GM12878 (cell line): ENCODE measurements around the gene IL10RA. TPM values are rescaled to one million over a fixed set of nuclear protein-coding genes. Genes with fewer than 3 reads are reported as not detected.
A peak's percentile ranks its signal among the peaks of the same experiment; 100 is the strongest.

Source experiments
- ASH2L ChIP-seq: fragments of 300-600, 200-600 bp; sonication (generic); IDR thresholded peaks from 2 replicates; pipeline ENCODE4 v1.6.1; 2017; ENCODE audit warnings: low read depth, mild to moderate bottlenecking, borderline replicate concordance
- CREB1 ChIP-seq: IDR thresholded peaks from 2 replicates; pipeline ENCODE4 v1.6.1; 2012; ENCODE audit warnings: low read depth, mild to moderate bottlenecking, inconsistent platforms
- CTCF ChIP-seq, 3 experiments: IDR thresholded peaks in 2 of 3; conservative IDR thresholded peaks in 1 of 3; 2 replicates each; pipeline ENCODE4 v1.5.1; 2011; ENCODE audit warnings: low read depth in 3 of 3, low read length in 3 of 3, mild to moderate bottlenecking in 3 of 3, control low read depth in 2 of 3, moderate library complexity in 2 of 3, inconsistent platforms in 1 of 3, mixed read lengths in 1 of 3; ENCODE audit not compliant: control insufficient read depth in 2 of 3, insufficient read depth in 1 of 3; ENCODE audit errors: extremely low read depth in 1 of 3
- EGR1 ChIP-seq, 2 experiments: IDR thresholded peaks; 1 replicate in 1 of 2; 2 replicates in 1 of 2; pipeline ENCODE4 v1.6.1; 2011 to 2012; ENCODE audit warnings: low read depth in 2 of 2, low read length in 2 of 2, borderline replicate concordance in 1 of 2, mild to moderate bottlenecking in 1 of 2, moderate library complexity in 1 of 2
- EP300 ChIP-seq, 2 experiments: fragments of 150-350 bp in 1 of 2; IDR thresholded peaks; 2 replicates each; pipeline ENCODE4 v1.6.1; 2011 to 2012; ENCODE audit warnings: low read depth in 2 of 2, low read length in 2 of 2, borderline replicate concordance in 1 of 2, improper control_type of control experiment in 1 of 2, inconsistent platforms in 1 of 2; ENCODE audit not compliant: control insufficient read depth in 1 of 2
- ESRRA ChIP-seq: IDR thresholded peaks from 2 replicates; pipeline ENCODE4 v1.6.1; 2012; ENCODE audit warnings: mild to moderate bottlenecking, low read length, improper control_type of control experiment
- FOXM1 ChIP-seq: IDR thresholded peaks from 2 replicates; pipeline ENCODE4 v1.6.1; 2012; ENCODE audit warnings: low read depth, mild to moderate bottlenecking, inconsistent platforms, low read length, moderate library complexity
- GATAD2B ChIP-seq: fragments of 450-650 bp; conservative IDR thresholded peaks from 2 replicates; pipeline ENCODE4 v1.6.1; 2017; ENCODE audit warnings: low read depth, mild to moderate bottlenecking, moderate library complexity
- HCFC1 ChIP-seq: fragments of 150-350 bp; IDR thresholded peaks from 2 replicates; pipeline ENCODE4 v1.6.1; 2014; ENCODE audit warnings: low read length
- HDGF ChIP-seq: fragments of 450-650 bp; IDR thresholded peaks from 2 replicates; pipeline ENCODE4 v1.6.1; 2016; ENCODE audit warnings: antibody characterized with exemption
- LARP7 ChIP-seq: fragments of 450-650 bp; IDR thresholded peaks from 2 replicates; pipeline ENCODE4 v1.6.1; 2017; ENCODE audit warnings: mild to moderate bottlenecking
- MYC ChIP-seq: IDR thresholded peaks from 2 replicates; pipeline ENCODE4 v1.6.1; 2011; ENCODE audit warnings: mild to moderate bottlenecking, low read length, moderate library complexity, inconsistent platforms; ENCODE audit not compliant: insufficient read depth, insufficient replicate concordance, insufficient read length, severe bottlenecking
- PKNOX1 ChIP-seq: fragments of 450-650 bp; IDR thresholded peaks from 2 replicates; pipeline ENCODE4 v1.6.1; 2016; ENCODE audit warnings: mild to moderate bottlenecking
- POLR2A ChIP-seq: IDR thresholded peaks from 2 replicates; pipeline ENCODE4 v1.6.1; 2011; ENCODE audit warnings: low read depth, mild to moderate bottlenecking, low read length
- POLR2AphosphoS2 ChIP-seq: IDR thresholded peaks from 2 replicates; pipeline ENCODE4 v1.6.1; 2011; ENCODE audit warnings: low read depth, mild to moderate bottlenecking, low read length, improper control_type of control experiment, moderate library complexity
- POU2F2 ChIP-seq: IDR thresholded peaks from 3 replicates; pipeline ENCODE4 v1.6.1; 2011; ENCODE audit warnings: low read depth, mild to moderate bottlenecking, low read length, borderline replicate concordance
- RAD21 ChIP-seq: IDR thresholded peaks from 2 replicates; pipeline ENCODE4 v1.6.1; 2011; ENCODE audit warnings: mild to moderate bottlenecking, low read depth, low read length, moderate library complexity; ENCODE audit not compliant: insufficient read depth
- RELA ChIP-seq: fragments of 450-650 bp; IDR thresholded peaks from 2 replicates; pipeline ENCODE4 v1.8.0; 2014; ENCODE audit warnings: borderline replicate concordance; ENCODE audit not compliant: partially characterized antibody
- TAF1 ChIP-seq: IDR thresholded peaks from 2 replicates; pipeline ENCODE4 v1.6.1; 2011; ENCODE audit warnings: mild to moderate bottlenecking, low read depth, low read length, borderline replicate concordance
- YY1 ChIP-seq: IDR thresholded peaks from 2 replicates; pipeline ENCODE4 v1.6.1; 2011; ENCODE audit warnings: low read depth, mild to moderate bottlenecking, low read length
- ZNF592 ChIP-seq: fragments of 450-650 bp; IDR thresholded peaks from 2 replicates; pipeline ENCODE4 v1.6.1; 2017; ENCODE audit warnings: mild to moderate bottlenecking, moderate library complexity
- ZSCAN29 ChIP-seq: fragments of 450-650 bp; IDR thresholded peaks from 2 replicates; pipeline ENCODE4 v1.6.1; 2017; ENCODE audit warnings: mild to moderate bottlenecking, moderate library complexity
- polyA plus RNA-seq, 11 experiments: library from polyadenylated mRNA; depleted of rRNA in 4 of 11; unstranded in 6 of 11; stranded (reverse) in 5 of 11; fragments of >200 nt; fragmentation: Nextera tagmentation in 4 of 11; fragmentation: Illumina TruSeq in 1 of 11; extraction: Ambion mirVana in 4 of 11; extraction: Trizol in 1 of 11; gene quantifications; 1 replicate in 1 of 11; 2 replicates in 10 of 11; pipeline versions ENCODE4 v1.2.1 to v1.2.3, GENCODE V29; 2011 to 2016; ENCODE audit warnings: inconsistent platforms in 2 of 11, missing spikeins in 2 of 11, low read depth in 1 of 11
- total RNA-seq, 4 experiments: library from RNA; depleted of rRNA in 3 of 4; stranded (reverse); fragments of >200 nt in 3 of 4; fragmentation: Illumina TruSeq in 1 of 4; extraction: Trizol in 1 of 4; gene quantifications; 2 replicates each; pipeline versions ENCODE4 v1.2.1 to v1.2.3, GENCODE V29; 2013 to 2021

Gene IL10RA
- total and polyA plus RNA-seq, 10 of the 15 experiments (the other 5 are each of a cell fraction or from before 2014, with no cell fraction given): 0.77 to 45.9 (median 9.6) TPM

- TF ChIP-seq HCFC1 (peak; percentile 30; the same call in 1 of the 2 replicates), TAF1 (peak; percentile 86), GATAD2B (peak; percentile 91), RELA (peak; percentile 46), EGR1 (IDR thresholded peaks at IDR 0.05; ENCODE audit: borderline replicate concordance in 1 of 2, low read depth in 2 of 2, low read length in 2 of 2) (peak in 1 of 2 experiments; percentile 36; a peak in 1 of 3 replicates), POLR2A (peak; percentile 99), CTCF (IDR thresholded peaks at IDR 0.05 in 2 of 3, conservative IDR thresholded peaks at IDR 0.05 in 1 of 3; ENCODE audit: control insufficient read depth in 2 of 3, extremely low read depth in 1 of 3, insufficient read depth in 1 of 3, low read depth in 3 of 3, low read length in 3 of 3) (peak in 2 of 3 experiments; percentile 10 to 15; a peak in 1 of 6 replicates), POLR2AphosphoS2 (peak; percentile 92), HDGF (peak; percentile 67), POU2F2 (peak; percentile 80; the same call in 2 of the 3 replicates), EP300 (IDR thresholded peaks at IDR 0.05; ENCODE audit: borderline replicate concordance in 1 of 2, control insufficient read depth in 1 of 2, low read depth in 2 of 2, low read length in 2 of 2) (0 out of 4 replicates have a peak, but pooled peaks of 1 of the 2 experiments have one; percentile 26), YY1 (peak; percentile 19; the same call in 1 of the 2 replicates), ESRRA (peak; percentile 26; the same call in 1 of the 2 replicates), CREB1 (peak; percentile 88), ZSCAN29 (no peak), LARP7 (peak; percentile 79), PKNOX1 (peak; percentile 96), MYC (peak; percentile 66), RAD21 (no peak), FOXM1 (no peak), ASH2L (no peak), ZNF592 (no peak)
Measured at GRCh38 chr11:117985953-117986887, at the start of gene IL10RA (continued).
